Transverse colon (tissue), 3 donors: ENCODE measurements around the gene HMCN1.

Experiments
- CTCF ChIP-seq, 5 experiments: fragments of 200-600 bp in 3 of 5; fragments of 450-650 bp in 2 of 5; sonication (generic) in 3 of 5; IDR thresholded peaks; 1 replicate in 2 of 5; 2 replicates in 3 of 5; pipeline ENCODE4 v1.5.1; 2016 to 2017; ENCODE audit warnings: antibody characterized with exemption in 5 of 5, inconsistent platforms in 3 of 5, mild to moderate bottlenecking in 2 of 5, moderate library complexity in 1 of 5
- EP300 ChIP-seq: sonication (generic); formaldehyde crosslinking; IDR thresholded peaks from one replicate; pipeline ENCODE4 v1.6.1; 2017; ENCODE audit warnings: antibody characterized with exemption, low read depth
- POLR2A ChIP-seq: fragments of 450-650 bp; IDR thresholded peaks from one replicate; pipeline ENCODE4 v1.6.1; 2016; ENCODE audit warnings: antibody characterized with exemption, mild to moderate bottlenecking, moderate library complexity

GRCh38 chr1:186060226-186060625 is 326.0 kb downstream of the HMCN1 start:
- TF ChIP-seq CTCF (IDR thresholded peaks at IDR 0.05) = no peak
- no peak for TF ChIP-seq POLR2A
- no peak for TF ChIP-seq EP300
